SK-N-SH treated with all-trans-retinoic acid at 6 μM for 48 hours (cell line): Measurements from ENCODE around the gene LRFN5.

Experiments used
- ATAC-seq: fragments of 200-7000 bp; cut with Tn5 transposase; 3 replicates; pipeline ENCODE4 v1.9.1; 2020; ENCODE audit warnings: mild to moderate bottlenecking, moderate library complexity
- ARNTL ChIP-seq: fragments of 450-650 bp; formaldehyde crosslinking; IDR thresholded peaks from 2 replicates; pipeline ENCODE4 v1.5.0; 2020; ENCODE audit warnings: low read depth, mild to moderate bottlenecking, moderate library complexity, borderline replicate concordance
- BACH2 ChIP-seq: fragments of 250-450 bp; sonication (Bioruptor Pico); IDR thresholded peaks from 2 replicates; pipeline ENCODE4 v1.9.0; 2021; ENCODE audit warnings: mild to moderate bottlenecking, borderline replicate concordance
- CREB5 ChIP-seq: fragments of 250-450 bp; sonication (Bioruptor Pico); IDR thresholded peaks from 2 replicates; pipeline ENCODE4 v1.5.1; 2020; ENCODE audit warnings: low read depth, mild to moderate bottlenecking, moderate library complexity
- CSDC2 ChIP-seq: fragments of 250-450 bp; sonication (Bioruptor Pico); IDR thresholded peaks from 2 replicates; pipeline ENCODE4 v1.5.0; 2020; ENCODE audit warnings: mild to moderate bottlenecking, moderate library complexity
- ESRRG ChIP-seq: fragments of 250-450 bp; sonication (Bioruptor Pico); IDR thresholded peaks from 2 replicates; pipeline ENCODE4 v1.6.1; 2021; ENCODE audit warnings: mild to moderate bottlenecking
- GLIS3 ChIP-seq: fragments of 250-450 bp; sonication (Bioruptor Pico); IDR thresholded peaks from 2 replicates; pipeline ENCODE4 v1.5.0; 2020; ENCODE audit warnings: mild to moderate bottlenecking, moderate library complexity
- ISL1 ChIP-seq: fragments of 250-450 bp; sonication (Bioruptor Pico); IDR thresholded peaks from 2 replicates; pipeline ENCODE4 v2.1.2; 2022; ENCODE audit warnings: mild to moderate bottlenecking, moderate library complexity
- OSR1 ChIP-seq: fragments of 250-450 bp; sonication (Bioruptor Pico); IDR thresholded peaks from 2 replicates; pipeline ENCODE4 v1.8.0; 2022; ENCODE audit warnings: moderate library complexity, mild to moderate bottlenecking, inconsistent platforms
- PPARA ChIP-seq: fragments of 250-450 bp; sonication (Bioruptor Pico); IDR thresholded peaks from 2 replicates; pipeline ENCODE4 v1.5.0; 2020; ENCODE audit warnings: mild to moderate bottlenecking, borderline replicate concordance
- RARB ChIP-seq: fragments of 250-450 bp; sonication (Bioruptor Pico); IDR thresholded peaks from 2 replicates; pipeline ENCODE4 v1.8.0; 2021; ENCODE audit warnings: mild to moderate bottlenecking, moderate library complexity
- SNAI2 ChIP-seq: fragments of 250-450 bp; sonication (Bioruptor Pico); IDR thresholded peaks from 2 replicates; pipeline ENCODE4 v1.5.0; 2020; ENCODE audit warnings: mild to moderate bottlenecking, moderate library complexity
- TCF4 ChIP-seq: fragments of 250-450 bp; sonication (Bioruptor Pico); IDR thresholded peaks from 2 replicates; pipeline ENCODE4 v1.8.0; 2021; ENCODE audit warnings: mild to moderate bottlenecking, moderate library complexity, borderline replicate concordance
- TOX ChIP-seq: fragments of 250-450 bp; sonication (Bioruptor Pico); IDR thresholded peaks from 2 replicates; pipeline ENCODE4 v1.8.0; 2021; ENCODE audit warnings: mild to moderate bottlenecking, moderate library complexity, borderline replicate concordance
- ZC3H10 ChIP-seq: fragments of 250-450 bp; sonication (Bioruptor Pico); IDR thresholded peaks from 2 replicates; pipeline ENCODE4 v1.5.1; 2021; ENCODE audit warnings: mild to moderate bottlenecking, moderate library complexity
- ZFP3 ChIP-seq: fragments of 250-450 bp; sonication (Bioruptor Pico); IDR thresholded peaks from 2 replicates; pipeline ENCODE4 v1.5.0; 2020; ENCODE audit warnings: mild to moderate bottlenecking, moderate library complexity
- ZFP30 ChIP-seq: fragments of 450-650 bp; formaldehyde crosslinking; IDR thresholded peaks from 2 replicates; pipeline ENCODE4 v1.5.0; 2022; ENCODE audit warnings: mild to moderate bottlenecking, moderate library complexity
- ZNF565 ChIP-seq: fragments of 450-650 bp; formaldehyde crosslinking; conservative IDR thresholded peaks from 2 replicates; pipeline ENCODE4 v1.5.0; 2020; ENCODE audit warnings: low read depth, mild to moderate bottlenecking, moderate library complexity
- ZNF70 ChIP-seq: fragments of 450-650 bp; formaldehyde crosslinking; IDR thresholded peaks from 2 replicates; pipeline ENCODE4 v1.5.0; 2020; ENCODE audit warnings: mild to moderate bottlenecking, moderate library complexity
- ZNF8 ChIP-seq: fragments of 450-650 bp; formaldehyde crosslinking; IDR thresholded peaks from 2 replicates; pipeline ENCODE4 v1.5.0; 2020; ENCODE audit warnings: mild to moderate bottlenecking, moderate library complexity
- TF ChIP-seq, protein P1 (sequence below): fragments of 250-450 bp; sonication (Bioruptor Pico); IDR thresholded peaks from 2 replicates; pipeline ENCODE4 v1.5.0; 2020; ENCODE audit warnings: mild to moderate bottlenecking, moderate library complexity
- TF ChIP-seq, protein P2 (sequence below): fragments of 250-450 bp; sonication (Bioruptor Pico); IDR thresholded peaks from 2 replicates; pipeline ENCODE4 v1.5.1; 2021; ENCODE audit warnings: mild to moderate bottlenecking, moderate library complexity
- TF ChIP-seq, protein P3 (sequence below): fragments of 250-450 bp; sonication (Bioruptor Pico); IDR thresholded peaks from 2 replicates; pipeline ENCODE4 v1.8.0; 2020; ENCODE audit warnings: mild to moderate bottlenecking, moderate library complexity, borderline replicate concordance
- TF ChIP-seq, protein P4 (sequence below): fragments of 250-450 bp; sonication (Bioruptor Pico); IDR thresholded peaks from 2 replicates; pipeline ENCODE4 v1.8.0; 2021; ENCODE audit warnings: low read depth, mild to moderate bottlenecking, moderate library complexity, borderline replicate concordance

LRFN5 gene

GRCh38 chr14:41830714-41831406 lies 224.2 kb downstream of the LRFN5 start:
- no peak for ATAC-seq
- TF ChIP-seq ARNTL (CRISPR knock-in tag) (no peak), TOX (CRISPR knock-in tag) (no peak), GLIS3 (CRISPR knock-in tag) (no peak), ZFP3 (CRISPR knock-in tag) (no peak), ZC3H10 (CRISPR knock-in tag) (no peak), ZNF8 (CRISPR knock-in tag) (no peak), OSR1 (CRISPR knock-in tag) (no peak), CSDC2 (CRISPR knock-in tag) (no peak), ZFP30 (no peak), RARB (CRISPR knock-in tag) (no peak), ZNF70 (no peak), ZNF565 (no peak), SNAI2 (CRISPR knock-in tag) (no peak), PPARA (CRISPR knock-in tag) (no peak), BACH2 (no peak), TCF4 (CRISPR knock-in tag) (no peak)
- TF ChIP-seq, protein P1, sequence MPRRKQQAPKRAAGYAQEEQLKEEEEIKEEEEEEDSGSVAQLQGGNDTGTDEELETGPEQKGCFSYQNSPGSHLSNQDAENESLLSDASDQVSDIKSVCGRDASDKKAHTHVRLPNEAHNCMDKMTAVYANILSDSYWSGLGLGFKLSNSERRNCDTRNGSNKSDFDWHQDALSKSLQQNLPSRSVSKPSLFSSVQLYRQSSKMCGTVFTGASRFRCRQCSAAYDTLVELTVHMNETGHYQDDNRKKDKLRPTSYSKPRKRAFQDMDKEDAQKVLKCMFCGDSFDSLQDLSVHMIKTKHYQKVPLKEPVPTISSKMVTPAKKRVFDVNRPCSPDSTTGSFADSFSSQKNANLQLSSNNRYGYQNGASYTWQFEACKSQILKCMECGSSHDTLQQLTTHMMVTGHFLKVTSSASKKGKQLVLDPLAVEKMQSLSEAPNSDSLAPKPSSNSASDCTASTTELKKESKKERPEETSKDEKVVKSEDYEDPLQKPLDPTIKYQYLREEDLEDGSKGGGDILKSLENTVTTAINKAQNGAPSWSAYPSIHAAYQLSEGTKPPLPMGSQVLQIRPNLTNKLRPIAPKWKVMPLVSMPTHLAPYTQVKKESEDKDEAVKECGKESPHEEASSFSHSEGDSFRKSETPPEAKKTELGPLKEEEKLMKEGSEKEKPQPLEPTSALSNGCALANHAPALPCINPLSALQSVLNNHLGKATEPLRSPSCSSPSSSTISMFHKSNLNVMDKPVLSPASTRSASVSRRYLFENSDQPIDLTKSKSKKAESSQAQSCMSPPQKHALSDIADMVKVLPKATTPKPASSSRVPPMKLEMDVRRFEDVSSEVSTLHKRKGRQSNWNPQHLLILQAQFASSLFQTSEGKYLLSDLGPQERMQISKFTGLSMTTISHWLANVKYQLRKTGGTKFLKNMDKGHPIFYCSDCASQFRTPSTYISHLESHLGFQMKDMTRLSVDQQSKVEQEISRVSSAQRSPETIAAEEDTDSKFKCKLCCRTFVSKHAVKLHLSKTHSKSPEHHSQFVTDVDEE (CRISPR knock-in tag), result no peak
- TF ChIP-seq, protein P2, sequence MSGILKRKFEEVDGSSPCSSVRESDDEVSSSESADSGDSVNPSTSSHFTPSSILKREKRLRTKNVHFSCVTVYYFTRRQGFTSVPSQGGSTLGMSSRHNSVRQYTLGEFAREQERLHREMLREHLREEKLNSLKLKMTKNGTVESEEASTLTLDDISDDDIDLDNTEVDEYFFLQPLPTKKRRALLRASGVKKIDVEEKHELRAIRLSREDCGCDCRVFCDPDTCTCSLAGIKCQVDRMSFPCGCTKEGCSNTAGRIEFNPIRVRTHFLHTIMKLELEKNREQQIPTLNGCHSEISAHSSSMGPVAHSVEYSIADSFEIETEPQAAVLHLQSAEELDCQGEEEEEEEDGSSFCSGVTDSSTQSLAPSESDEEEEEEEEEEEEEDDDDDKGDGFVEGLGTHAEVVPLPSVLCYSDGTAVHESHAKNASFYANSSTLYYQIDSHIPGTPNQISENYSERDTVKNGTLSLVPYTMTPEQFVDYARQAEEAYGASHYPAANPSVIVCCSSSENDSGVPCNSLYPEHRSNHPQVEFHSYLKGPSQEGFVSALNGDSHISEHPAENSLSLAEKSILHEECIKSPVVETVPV (CRISPR knock-in tag), result no peak
- TF ChIP-seq, protein P3, sequence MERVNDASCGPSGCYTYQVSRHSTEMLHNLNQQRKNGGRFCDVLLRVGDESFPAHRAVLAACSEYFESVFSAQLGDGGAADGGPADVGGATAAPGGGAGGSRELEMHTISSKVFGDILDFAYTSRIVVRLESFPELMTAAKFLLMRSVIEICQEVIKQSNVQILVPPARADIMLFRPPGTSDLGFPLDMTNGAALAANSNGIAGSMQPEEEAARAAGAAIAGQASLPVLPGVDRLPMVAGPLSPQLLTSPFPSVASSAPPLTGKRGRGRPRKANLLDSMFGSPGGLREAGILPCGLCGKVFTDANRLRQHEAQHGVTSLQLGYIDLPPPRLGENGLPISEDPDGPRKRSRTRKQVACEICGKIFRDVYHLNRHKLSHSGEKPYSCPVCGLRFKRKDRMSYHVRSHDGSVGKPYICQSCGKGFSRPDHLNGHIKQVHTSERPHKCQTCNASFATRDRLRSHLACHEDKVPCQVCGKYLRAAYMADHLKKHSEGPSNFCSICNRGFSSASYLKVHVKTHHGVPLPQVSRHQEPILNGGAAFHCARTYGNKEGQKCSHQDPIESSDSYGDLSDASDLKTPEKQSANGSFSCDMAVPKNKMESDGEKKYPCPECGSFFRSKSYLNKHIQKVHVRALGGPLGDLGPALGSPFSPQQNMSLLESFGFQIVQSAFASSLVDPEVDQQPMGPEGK, result no peak
- TF ChIP-seq, protein P4, sequence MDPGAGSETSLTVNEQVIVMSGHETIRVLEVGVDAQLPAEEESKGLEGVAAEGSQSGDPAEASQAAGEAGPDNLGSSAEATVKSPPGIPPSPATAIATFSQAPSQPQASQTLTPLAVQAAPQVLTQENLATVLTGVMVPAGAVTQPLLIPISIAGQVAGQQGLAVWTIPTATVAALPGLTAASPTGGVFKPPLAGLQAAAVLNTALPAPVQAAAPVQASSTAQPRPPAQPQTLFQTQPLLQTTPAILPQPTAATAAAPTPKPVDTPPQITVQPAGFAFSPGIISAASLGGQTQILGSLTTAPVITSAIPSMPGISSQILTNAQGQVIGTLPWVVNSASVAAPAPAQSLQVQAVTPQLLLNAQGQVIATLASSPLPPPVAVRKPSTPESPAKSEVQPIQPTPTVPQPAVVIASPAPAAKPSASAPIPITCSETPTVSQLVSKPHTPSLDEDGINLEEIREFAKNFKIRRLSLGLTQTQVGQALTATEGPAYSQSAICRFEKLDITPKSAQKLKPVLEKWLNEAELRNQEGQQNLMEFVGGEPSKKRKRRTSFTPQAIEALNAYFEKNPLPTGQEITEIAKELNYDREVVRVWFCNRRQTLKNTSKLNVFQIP (CRISPR knock-in tag), result no peak

GRCh38 chr14:41839661-41840060 lies 233.0 kb downstream of the LRFN5 start:
- ATAC-seq, result no peak
- TF ChIP-seq CREB5 (CRISPR knock-in tag), result no peak
- TF ChIP-seq ISL1, result no peak
- TF ChIP-seq ZNF565, result no peak
- TF ChIP-seq, protein P3, result no peak
- TF ChIP-seq GLIS3 (CRISPR knock-in tag), result no peak
- no peak for TF ChIP-seq OSR1 (CRISPR knock-in tag)
- TF ChIP-seq RARB (CRISPR knock-in tag), result no peak
- TF ChIP-seq CSDC2 (CRISPR knock-in tag), result no peak
- TF ChIP-seq ZNF70, result no peak
- no peak for TF ChIP-seq ZFP30
- no peak for TF ChIP-seq ZNF8 (CRISPR knock-in tag)
- TF ChIP-seq, protein P4 (CRISPR knock-in tag), result no peak
- no peak for TF ChIP-seq BACH2
- no peak for TF ChIP-seq ESRRG
- no peak for TF ChIP-seq TCF4 (CRISPR knock-in tag)
- TF ChIP-seq, protein P1 (CRISPR knock-in tag), result no peak
- no peak for TF ChIP-seq TOX (CRISPR knock-in tag)
